Myocyte (in vitro differentiated cells): ENCODE results near the gene ADGRB2. TPM values are rescaled to one million over a fixed set of nuclear protein-coding genes. Genes with fewer than 3 reads are reported as not detected.
A peak's percentile ranks its signal among the peaks of the same experiment; 100 is the strongest.

Source experiments
- DNase-seq: peaks from one replicate; pipeline ENCODE4 v3.0.0-alpha.2; 2012; ENCODE audit warnings: low read depth
- total RNA-seq: library from RNA; depleted of rRNA; stranded (reverse); fragments of >200 nt; gene quantifications from 2 replicates; pipeline ENCODE4 v1.2.3, GENCODE V29; 2014

Gene ADGRB2
- total RNA-seq, 1 donor from 2014 or later: 15.8 TPM

DNA sequence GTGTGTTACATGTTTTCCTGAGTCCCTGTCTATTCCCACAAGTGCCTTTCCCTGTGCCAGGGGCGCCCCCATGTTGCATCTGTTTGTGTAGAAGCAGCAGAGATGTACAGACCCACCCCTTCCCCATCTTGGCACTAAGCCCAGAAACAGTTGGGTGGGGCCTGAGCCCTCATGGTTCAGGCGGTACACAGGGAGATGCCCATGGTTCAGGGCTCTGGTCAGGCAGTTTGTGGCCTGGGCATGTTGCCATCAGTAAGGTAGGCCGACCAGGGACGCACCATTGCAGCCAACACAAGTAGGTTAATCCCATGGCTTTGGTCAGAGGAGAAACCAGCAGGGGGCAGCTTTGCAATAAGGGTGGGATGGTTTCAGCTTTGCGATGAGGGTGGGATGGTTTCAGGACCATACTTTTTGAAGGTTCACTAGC is 914 bp upstream of the ADGRB2 start:
- DNase-seq: no peak

DNA sequence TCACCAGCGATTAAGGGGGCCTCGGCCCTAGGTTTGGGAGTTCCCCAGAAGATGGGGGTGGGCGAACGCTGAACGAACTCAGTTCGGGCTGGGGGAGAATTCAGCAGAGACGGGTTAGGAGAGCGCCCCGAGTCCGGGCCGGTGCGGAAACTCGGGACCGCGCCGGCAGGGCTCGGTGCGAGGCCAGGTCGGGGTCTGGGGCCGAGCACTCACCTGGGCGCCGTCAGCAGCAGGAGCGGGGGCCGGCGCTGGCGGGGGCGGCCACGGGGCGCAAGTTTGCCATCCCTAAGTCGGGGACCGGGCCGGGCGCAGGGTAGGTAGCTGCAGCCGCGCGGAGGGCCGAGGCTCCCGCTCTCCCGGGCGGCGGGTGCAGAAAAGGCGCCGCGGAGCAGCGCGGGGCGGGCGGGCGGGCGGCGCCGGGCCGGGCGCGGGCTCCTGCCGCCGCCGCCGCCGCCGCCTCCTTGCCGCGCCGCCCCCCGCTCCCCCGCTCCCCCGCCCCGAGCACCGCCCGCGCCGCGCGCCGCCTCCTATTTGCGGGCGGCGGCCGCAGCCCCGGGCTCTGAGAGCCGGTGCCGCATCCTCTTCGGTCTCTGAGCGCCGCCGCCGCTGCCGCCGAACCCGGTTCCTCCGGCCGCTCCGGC is 349 bp downstream of the ADGRB2 start:
- DNase-seq: no peak

DNA sequence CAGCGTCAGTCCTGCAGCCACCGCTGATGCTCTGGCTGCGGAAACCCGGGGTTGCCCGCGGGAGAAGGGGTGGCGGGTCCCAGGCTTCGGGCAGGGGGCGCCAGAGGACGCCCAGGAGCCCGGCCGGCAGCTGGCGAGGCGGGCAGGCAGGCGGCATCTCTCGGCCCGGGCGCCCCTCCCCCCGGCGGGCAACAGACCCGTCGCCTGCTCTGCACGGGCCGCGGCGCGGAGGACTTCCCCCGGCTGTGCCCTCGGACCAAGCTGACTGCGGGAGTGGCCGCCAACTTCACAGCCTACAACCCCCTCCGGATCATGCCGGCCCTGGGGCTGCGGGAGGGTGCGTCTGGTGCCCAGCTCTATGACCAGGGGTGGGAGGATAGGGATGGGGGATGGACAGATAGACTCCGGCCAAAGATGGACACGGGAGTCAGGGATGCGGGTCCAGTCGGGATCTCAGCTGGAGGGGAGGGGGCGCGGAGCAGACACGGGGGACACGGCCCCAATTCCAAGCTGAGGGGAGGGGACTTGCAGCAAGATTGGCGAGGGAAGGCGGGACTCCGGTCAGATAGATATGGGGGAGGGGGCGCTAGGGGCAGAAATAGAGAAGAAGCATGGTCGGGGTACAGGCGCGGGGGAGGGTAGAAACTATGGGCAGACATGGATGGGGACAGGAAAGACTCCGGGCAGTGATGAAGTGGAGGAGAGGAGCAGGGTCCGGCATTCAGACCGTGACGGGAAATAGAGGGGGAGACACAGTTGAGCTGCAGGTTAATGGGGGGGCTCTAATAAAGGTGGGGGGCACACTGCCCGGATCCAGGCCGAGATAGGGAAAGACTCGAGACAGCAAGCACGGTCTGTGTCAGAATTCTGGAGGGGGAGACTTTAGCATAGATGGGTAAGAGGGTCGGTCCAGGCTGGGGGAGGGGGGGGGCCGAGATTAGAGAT is 1.1 kb downstream of the ADGRB2 start:
- peak; percentile 84 for DNase-seq

DNA sequence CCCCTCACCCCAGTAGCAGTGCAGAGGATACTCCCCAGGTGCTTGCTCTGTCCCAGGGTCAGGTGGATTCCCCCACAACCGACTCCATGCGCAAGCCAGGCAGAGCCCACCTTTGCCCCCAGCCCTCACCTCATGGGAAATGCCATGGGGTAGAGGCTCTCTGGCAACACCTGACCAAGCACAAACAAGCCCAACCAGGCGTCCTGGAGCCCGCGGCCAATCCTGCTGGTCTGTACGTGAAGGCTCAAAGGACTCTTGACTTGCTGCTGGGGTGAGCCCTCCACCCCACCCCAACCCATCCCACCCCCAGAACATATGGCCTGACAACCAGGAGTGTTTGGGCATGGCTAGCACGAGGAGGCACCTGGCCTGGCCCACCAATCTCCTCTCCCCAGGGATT is 1.8 kb downstream of the ADGRB2 start:
- no peak for DNase-seq

DNA sequence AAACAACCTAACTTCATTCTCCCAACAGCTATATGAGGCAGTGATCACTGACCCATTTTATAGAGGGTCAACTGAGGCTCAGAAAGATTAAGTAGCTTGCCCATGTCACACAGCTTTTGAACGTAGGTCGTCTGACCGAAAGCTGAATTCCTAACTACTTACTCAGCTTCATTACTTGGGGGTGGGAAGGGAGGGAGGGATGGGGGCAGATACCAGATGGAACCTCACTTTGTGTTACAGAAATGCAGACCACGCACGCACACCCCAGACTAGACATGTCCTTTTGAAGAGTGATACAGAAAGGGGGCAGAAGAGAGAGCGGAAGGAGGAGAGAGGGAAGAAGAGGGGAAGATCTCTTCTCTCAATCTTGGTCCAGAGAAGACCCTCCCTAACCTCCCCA is 2.3 kb downstream of the ADGRB2 start:
- no peak for DNase-seq

DNA sequence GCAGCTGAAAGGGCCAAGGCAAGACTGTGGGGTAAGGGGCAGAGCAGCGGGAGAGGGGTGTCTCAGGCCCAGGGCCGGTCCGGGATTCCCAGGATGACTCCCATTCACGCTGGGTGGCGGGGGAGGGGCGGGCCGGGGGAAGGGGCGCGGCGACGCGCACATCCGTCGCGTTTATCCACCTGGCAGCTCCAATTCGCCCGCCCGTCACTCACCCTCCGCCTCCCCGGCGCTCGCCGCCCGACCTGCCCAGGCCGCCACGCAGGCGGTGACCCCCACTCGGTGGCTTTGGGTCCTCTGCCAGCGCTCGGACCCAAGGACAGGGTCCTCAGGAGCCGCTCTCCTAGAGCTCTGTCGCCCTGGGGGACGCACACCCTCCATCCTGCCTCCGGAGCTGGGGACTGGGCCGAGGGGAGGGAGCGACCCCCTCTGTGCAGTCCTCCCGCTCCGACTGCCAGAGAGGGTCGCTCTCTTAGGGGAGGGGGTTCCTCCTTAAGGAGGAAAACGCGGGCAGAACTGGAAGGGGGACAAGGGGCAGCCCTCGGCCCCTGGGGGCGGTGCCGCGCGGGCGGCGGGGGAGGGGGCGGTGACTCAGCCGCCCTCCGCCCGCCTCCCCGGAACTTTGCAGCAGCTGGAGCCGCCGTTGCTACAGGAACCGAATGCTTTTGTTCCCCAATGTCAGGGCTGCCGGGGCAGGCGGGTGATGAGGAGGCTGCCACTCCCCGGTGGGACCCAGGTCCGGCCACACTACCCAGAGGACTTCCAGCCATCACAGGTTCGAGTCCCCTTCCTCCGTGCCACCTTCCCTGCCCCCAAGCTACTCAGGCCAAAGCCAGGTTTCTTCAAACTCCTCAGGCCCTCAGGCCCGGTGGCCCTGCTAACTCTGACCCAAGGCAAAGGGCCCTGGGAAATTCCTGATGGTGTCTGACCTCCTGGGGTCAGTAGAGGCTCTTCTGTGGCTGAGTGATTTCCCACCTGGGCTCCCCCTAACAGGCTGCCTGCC is 3.4 kb downstream of the ADGRB2 start:
- peak; percentile 87 for DNase-seq

DNA sequence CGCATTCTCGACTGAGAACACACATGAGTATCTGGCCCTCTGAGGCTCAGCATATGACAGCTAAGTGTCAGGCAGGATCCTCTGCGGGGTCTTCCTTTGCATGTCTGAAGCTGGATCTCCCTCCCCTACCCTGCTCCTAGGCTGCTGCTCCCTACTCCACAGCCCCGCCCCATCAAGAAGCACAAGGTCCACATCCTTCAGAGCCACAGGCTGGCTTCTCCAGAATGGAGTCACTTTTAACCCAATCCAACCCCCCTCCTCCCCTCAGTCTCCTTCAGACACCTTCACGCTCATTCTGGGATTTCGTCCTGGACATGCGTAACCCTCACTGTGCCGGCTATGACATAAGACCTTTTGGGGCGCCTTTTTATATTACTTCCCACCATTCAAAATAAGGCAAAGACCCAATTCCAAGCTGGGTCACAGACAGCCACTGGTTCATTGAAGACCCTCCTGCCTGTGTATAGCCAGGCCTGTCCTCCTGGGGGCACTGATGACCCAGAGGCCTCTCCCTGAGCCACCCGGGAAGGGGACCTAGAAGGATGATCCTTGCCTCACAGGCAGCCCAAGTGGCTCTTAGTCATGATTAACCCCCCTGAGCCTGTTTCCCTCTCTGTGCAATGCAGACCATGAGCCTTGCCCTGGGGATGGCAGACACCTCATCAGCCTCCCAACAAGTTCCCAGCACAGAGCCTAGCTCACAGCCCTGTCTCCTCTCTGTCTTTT is 4.7 kb downstream of the ADGRB2 start:
- DNase-seq: no peak

DNA sequence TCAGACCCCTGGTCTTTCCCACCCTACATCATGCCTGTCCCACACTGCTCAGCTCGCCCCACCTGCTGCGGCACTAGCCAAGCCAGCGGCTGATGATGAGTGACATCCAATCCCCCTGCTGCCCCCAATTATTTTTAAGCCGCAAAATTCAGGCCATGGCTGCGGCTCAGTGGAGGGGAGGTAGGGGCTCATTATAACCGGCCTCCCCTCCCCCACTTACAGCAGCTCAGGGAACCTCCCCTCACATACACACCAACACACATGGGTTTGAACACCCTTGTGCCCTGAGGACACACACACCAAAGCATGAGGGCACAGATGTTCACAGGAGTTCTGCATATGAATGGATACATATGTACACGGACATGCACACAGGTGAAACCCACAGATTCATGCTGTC is 5.3 kb downstream of the ADGRB2 start:
- DNase-seq: no peak

DNA sequence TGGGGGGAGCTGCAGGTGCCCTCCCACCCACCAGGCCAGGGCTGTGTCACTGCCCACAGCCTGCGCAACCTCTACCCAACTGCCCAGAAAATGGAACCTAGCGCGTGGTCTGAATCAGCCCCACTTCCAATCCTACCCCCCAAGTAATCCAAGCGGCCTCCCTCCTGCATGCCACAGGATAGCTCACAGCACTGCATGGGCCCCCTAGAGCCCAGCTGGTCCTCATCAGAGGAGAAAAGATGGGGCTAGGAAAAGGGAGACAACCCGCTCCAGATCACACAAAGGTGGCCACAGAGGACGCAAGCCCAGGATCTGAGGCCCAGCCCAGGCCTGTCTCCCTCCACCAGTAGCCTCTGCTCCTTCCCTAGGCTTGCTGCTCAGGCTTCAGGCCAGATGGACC is 6.2 kb downstream of the ADGRB2 start:
- no peak for DNase-seq

DNA sequence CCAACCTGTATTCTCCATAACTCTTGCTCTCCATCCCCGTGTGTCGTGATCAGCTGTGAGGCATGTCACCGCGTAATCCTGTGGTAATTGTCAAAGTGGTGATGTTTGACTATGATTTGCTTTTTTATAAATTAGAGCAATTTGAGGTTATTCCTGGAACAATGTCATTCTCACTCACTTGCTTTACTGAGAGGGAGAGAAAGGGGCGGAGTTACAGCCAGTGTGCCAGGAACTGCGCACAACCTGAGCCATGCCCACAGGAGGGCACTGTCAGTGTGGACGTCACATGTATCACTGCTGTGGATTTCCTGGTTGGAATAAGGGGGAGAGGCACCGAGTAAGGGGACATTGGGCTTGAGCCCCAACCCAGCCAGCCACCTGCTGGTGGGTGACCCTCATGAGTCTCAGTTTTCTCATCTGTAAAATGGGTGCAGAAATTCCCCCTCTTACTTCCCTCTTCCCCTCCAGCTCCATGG is 6.9 kb downstream of the ADGRB2 start:
- DNase-seq: no peak

DNA sequence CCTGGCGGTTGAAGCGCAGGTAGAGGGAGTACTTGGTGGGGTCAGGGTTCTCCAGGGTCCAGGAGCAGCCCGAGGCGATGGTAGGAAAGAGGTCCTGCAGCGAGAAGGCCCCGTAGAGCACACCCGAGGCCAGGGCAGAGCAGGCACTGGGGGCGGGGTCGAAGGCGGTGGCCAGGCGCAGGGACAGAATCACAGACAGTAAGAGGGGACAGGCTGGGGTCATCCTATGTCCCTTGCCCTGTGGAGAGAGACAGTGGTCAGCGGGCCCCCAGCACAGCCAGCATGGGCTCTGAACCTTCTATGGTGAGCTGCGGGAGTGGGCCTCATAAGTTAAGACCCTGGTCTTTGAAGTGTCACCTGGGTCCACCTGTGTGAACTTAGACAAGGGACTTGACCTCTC is 7.6 kb downstream of the ADGRB2 start:
- DNase-seq: no peak

DNA sequence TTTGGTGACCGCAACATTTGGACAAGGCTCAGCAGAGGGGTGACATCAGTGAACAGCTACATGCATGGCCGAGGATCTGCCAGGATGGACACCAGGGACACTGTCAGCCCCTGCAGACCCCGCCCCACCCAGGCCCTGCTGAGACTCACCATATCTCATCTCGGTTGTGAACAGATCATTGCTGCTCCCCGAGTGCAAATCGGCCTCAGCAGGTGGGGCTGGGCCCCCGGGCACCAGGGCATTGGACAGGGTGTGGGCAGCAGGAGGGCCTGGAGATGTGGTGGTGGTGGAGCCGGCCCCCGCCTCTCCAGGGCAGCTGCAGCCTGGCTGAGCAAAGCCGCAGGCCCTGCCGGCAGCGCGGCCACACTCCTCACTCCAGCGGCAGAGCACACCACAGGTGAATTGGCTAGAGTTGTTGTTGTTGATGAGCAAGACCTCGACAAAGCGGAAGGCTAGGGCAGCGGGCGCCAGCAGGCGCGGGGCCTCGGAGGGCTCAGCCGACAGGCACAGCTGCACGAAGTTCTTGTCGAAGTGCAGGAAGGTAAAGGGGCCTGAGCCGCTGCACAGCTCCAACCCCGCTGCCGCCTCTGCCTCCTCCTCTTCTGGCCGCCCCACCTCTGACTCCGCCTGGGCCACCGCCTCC is 8.2 kb downstream of the ADGRB2 start:
- DNase-seq: no peak

DNA sequence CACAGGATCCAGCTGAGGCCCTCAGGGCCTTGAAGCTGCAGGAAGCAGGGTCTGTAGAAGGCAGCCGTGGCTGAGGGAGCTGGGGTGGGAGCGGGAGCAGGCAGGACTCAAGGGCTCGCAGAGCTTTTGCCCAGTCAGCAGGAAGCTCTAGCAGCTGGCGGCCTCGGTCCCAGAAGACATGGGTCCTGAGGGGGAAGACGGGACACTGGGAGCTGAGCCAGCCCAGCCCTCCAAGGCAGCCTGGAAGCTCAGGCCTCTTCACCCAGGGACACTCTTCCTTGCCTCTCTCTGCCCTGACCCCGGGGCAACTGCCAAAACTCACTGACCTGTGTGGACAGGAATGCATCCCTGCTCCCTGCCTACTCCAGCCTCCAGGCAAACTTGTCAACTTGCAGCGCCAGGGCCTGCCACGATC is 8.9 kb downstream of the ADGRB2 start:
- no peak for DNase-seq

DNA sequence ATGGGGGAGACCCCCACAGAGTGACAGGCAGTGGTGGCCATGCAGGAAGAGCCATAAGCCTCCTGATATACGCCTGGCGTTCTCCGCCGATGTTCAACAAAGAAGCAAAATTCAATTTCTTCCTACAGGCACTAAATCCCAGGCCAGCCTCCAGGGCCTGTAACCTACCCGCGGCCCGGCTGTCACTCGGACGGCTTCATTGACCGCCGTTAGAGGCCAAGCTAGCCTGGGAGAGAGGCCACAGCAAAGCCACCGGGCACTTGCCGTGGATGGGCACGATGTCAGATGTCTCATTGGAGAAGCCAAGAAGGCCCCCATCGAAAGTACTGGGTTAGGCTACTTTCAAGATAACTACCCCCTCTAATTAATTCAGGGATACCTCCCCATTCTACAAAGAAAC is 9.7 kb downstream of the ADGRB2 start:
- no peak for DNase-seq

DNA sequence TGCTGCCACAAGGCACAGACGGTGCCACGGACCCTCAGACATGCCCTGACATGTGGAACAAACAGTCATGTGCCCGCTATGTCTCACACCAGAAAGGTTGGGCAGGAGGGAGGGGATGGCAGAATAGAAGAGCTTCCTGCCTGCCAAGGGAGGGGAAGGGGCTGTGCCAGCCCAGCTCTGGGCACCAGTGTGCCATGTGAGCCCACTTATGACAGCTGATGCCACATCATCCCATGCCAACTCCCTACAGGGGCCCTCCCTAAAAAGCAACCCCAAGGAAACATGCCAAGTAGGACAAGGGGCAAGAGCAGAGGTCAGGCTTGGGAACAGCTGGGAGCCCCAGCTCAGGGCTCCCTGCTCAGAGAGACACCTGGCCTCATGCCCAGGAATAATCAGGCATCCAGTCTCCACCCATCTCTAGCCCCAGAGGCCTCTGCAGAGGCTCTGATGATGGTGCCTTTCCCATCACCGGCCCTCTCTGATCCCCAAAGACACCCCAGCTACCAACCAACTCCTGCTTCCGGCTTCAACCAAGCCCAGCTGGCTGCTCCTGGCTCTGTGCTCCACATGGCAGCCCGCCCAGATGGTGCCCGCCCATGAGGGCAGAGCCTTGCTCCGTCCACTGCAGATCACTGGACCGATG is 10.3 kb downstream of the ADGRB2 start:
- DNase-seq: peak; percentile 99

DNA sequence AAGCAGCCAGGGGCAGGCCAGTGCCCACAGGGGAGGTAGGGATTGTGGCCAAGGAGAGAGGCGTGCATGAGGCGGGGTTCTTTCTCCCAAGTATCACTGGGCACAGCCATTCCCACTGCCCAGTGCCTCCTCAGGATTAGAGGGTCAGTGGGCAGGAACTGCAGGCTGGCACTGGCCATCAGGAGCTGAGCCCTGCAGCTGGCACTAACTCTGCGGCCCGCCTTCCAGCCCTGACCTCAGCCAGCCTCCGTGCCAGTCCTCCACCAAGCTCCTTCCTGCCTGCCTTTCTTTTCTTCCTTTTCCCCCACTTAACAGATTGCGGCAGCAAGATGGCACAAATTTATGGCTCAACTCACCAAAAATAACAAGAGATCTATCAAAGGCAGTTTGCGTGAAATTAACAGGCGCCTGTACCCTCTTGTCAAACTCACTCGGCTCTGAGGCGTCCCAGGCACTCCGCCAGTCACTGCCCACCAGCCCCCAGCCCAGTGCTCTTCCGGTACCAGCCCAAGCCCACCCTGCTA is 11.1 kb downstream of the ADGRB2 start:
- DNase-seq: peak; percentile 68

DNA sequence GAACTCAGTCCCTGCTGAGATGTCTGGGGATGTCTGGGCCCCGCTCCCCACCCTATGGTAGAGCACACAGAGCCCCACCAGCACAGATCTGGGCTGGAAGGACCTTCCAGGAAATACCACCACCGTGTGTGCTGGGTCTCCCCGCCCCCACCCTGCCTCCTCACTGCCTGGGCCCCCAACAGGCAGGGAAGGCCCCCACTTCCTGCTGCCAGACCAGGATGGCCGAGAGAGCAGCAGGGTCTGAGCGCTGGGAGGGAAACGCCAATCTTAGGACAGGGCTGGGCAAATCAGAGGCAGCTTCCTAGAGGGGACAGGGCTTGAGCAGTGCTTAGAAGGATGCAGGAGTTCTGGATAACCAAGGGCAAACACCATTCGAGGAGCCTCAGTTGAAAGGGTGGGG is 11.9 kb downstream of the ADGRB2 start:
- no peak for DNase-seq

DNA sequence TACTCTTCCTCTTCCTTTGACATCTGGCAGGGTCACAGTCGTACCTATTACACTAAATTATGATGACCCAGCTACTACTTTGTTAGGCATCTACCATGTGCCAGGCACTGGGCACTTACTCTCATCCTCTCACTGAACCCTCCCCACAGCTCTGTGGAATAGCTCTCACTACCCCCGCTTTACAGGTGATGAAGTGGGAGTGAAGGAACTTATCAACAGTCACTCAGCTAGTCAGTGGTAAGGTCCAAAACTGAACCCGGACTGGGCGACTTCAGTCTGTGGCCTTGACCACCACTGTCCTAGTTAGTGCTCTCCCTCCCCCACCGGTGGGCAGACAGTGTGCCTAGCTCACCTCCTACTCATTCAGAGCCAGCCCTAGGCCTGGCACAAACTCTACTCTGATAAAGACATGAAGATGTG is 12.3 kb downstream of the ADGRB2 start:
- no peak for DNase-seq

DNA sequence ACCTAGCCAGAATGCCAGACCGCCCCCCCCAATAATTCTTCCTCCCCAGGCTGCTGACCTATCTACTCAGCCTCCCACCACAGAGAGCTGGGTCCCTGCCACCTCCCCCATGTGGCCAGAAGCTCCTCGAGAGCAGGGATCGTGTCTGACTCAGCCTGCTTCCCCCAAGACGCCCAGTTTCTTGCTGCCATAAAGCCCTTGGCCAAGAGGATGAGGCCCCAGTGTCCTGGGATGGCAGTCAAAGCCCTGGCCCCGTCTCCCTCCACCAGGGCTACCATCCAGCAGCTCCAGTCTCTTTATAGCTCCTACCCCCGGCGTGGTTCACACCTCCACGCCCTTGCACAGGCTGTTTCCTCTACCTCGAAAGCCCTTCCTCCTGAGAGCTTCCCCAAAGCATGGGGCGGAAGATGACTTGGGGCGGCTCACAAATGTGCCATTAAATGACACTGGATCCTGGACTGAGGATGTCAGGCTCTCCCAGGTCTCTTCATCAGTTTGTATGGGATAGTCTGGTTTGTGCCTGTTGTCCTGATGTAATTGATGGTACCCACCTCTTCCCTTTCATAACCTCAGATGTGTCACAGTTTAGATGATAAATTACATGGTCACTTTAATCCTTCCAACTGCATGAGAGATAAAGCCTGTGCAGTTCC is 13.2 kb downstream of the ADGRB2 start:
- peak; percentile 44 for DNase-seq
